ENCODE data around the gene CHI3L2. TPM values are rescaled to one million over a fixed set of nuclear protein-coding genes. Genes with fewer than 3 reads are reported as not detected.

The CHI3L2 gene
- total RNA-seq, 1 donor from 2014 or later: not detected

DNA sequence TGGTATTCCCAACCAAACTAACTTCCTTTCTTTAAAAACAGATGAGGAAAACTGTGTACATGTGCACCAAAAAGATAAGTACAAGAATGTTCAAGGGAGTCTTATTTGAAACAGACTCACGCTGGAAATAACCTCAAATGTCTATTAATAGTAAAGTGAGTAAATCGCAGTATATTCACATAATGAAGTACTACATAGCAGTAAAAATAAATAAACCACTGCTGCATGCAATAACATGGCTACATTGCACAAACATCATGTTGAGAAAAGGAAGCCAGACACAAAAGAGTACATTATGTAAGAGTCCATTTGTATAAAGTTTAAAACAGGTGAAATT lies 21.8 kb upstream of the CHI3L2 start:
- Histone ChIP-seq H3K4me1 (ENCODE audit: insufficient read depth, low read length) (peaks cover 5% of the 10 kb centered on the region), H4K20me1 (ENCODE audit: insufficient read depth, low read length) (no peaks in the 10 kb centered on the region), H2AFZ (ENCODE audit: low read depth, low read length) (no peak overlapping the region), H3K79me2 (ENCODE audit: insufficient read depth, low read length) (no peaks in the 10 kb centered on the region), H3K27me3 (ENCODE audit: insufficient read depth, low read length) (peaks cover 32% of the 10 kb centered on the region), H3K4me3 (ENCODE audit: insufficient read depth, low read depth, low read length) (no peak overlapping the region), H3K27ac (ENCODE audit: low read depth, low read length) (no peak overlapping the region), H3K9ac (ENCODE audit: low read length) (no peak overlapping the region), H3K36me3 (ENCODE audit: insufficient read depth, low read length) (no peaks in the 10 kb centered on the region), H3K9me3 (ENCODE audit: insufficient read depth, low read depth, low read length) (no peaks in the 10 kb centered on the region), H3K4me2 (ENCODE audit: low read length) (no peak overlapping the region)
- TF ChIP-seq EZH2 (IDR thresholded peaks at IDR 0.05; ENCODE audit: insufficient read depth, low read length): no peak
- TF ChIP-seq, protein P1, sequence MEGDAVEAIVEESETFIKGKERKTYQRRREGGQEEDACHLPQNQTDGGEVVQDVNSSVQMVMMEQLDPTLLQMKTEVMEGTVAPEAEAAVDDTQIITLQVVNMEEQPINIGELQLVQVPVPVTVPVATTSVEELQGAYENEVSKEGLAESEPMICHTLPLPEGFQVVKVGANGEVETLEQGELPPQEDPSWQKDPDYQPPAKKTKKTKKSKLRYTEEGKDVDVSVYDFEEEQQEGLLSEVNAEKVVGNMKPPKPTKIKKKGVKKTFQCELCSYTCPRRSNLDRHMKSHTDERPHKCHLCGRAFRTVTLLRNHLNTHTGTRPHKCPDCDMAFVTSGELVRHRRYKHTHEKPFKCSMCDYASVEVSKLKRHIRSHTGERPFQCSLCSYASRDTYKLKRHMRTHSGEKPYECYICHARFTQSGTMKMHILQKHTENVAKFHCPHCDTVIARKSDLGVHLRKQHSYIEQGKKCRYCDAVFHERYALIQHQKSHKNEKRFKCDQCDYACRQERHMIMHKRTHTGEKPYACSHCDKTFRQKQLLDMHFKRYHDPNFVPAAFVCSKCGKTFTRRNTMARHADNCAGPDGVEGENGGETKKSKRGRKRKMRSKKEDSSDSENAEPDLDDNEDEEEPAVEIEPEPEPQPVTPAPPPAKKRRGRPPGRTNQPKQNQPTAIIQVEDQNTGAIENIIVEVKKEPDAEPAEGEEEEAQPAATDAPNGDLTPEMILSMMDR (IDR thresholded peaks at IDR 0.05; ENCODE audit: insufficient read depth, low read depth, low read length): no peak
- H3K36me3 Mint-ChIP-seq (ENCODE audit: low read depth, unreplicated experiment): no peaks in the 10 kb centered on the region
- H3K27me3 Mint-ChIP-seq (ENCODE audit: low read depth, unreplicated experiment): peaks cover 21% of the 10 kb centered on the region
- H3K4me1 Mint-ChIP-seq (ENCODE audit: low read depth, unreplicated experiment): no peaks in the 10 kb centered on the region
- FAIRE-seq: no peak
- peaks cover 4% of the 10 kb centered on the region for H3K9me3 Mint-ChIP-seq (ENCODE audit: unreplicated experiment)
- no peak for DNase-seq (ENCODE audit: low read depth)
- no peak overlapping the region for H3K4me3 Mint-ChIP-seq (ENCODE audit: unreplicated experiment)
- H3K27ac Mint-ChIP-seq (ENCODE audit: unreplicated experiment): no peak overlapping the region

- Histone ChIP-seq H2AFZ (ENCODE audit: low read depth, low read length) (no peak overlapping the region), H3K36me3 (ENCODE audit: insufficient read depth, low read length) (no peaks in the 10 kb centered on the region), H3K9me3 (ENCODE audit: insufficient read depth, low read depth, low read length) (no peaks in the 10 kb centered on the region), H3K27ac (ENCODE audit: low read depth, low read length) (no peak overlapping the region), H3K9ac (ENCODE audit: low read length) (no peak overlapping the region), H3K4me1 (ENCODE audit: insufficient read depth, low read length) (no peaks in the 10 kb centered on the region), H4K20me1 (ENCODE audit: insufficient read depth, low read length) (no peaks in the 10 kb centered on the region), H3K4me3 (ENCODE audit: insufficient read depth, low read depth, low read length) (no peak overlapping the region), H3K27me3 (ENCODE audit: insufficient read depth, low read length) (peaks cover 29% of the 10 kb centered on the region), H3K4me2 (ENCODE audit: low read length) (no peak overlapping the region), H3K79me2 (ENCODE audit: insufficient read depth, low read length) (no peaks in the 10 kb centered on the region)
- Mint-ChIP-seq H3K27ac (ENCODE audit: unreplicated experiment) (no peak overlapping the region), H3K9me3 (ENCODE audit: unreplicated experiment) (peaks cover 6% of the 10 kb centered on the region), H3K4me3 (ENCODE audit: unreplicated experiment) (no peak overlapping the region), H3K4me1 (ENCODE audit: low read depth, unreplicated experiment) (peaks cover 15% of the 10 kb centered on the region), H3K36me3 (ENCODE audit: low read depth, unreplicated experiment) (no peaks in the 10 kb centered on the region), H3K27me3 (ENCODE audit: low read depth, unreplicated experiment) (peaks cover 13% of the 10 kb centered on the region)
- DNase-seq (ENCODE audit: low read depth): no peak
- no peak for FAIRE-seq
- TF ChIP-seq, protein P1 (IDR thresholded peaks at IDR 0.05; ENCODE audit: insufficient read depth, low read depth, low read length): no peak
- no peak for TF ChIP-seq EZH2 (IDR thresholded peaks at IDR 0.05; ENCODE audit: insufficient read depth, low read length)
These were observed 18.6 kb upstream of the CHI3L2 start for GRCh38 chr1:111208921-111209320.

GRCh38 chr1:111209622-111210021 lies 17.9 kb upstream of the CHI3L2 start:
- no peak overlapping the region for H3K4me2 ChIP-seq (ENCODE audit: low read length)
- H3K4me3 ChIP-seq (ENCODE audit: insufficient read depth, low read depth, low read length): no peak overlapping the region
- no peaks in the 10 kb centered on the region for H3K9me3 ChIP-seq (ENCODE audit: insufficient read depth, low read depth, low read length)
- no peak overlapping the region for H2AFZ ChIP-seq (ENCODE audit: low read depth, low read length)
- H3K36me3 Mint-ChIP-seq (ENCODE audit: low read depth, unreplicated experiment): no peaks in the 10 kb centered on the region
- no peak for TF ChIP-seq EZH2 (IDR thresholded peaks at IDR 0.05; ENCODE audit: insufficient read depth, low read length)
- TF ChIP-seq, protein P1 (IDR thresholded peaks at IDR 0.05; ENCODE audit: insufficient read depth, low read depth, low read length): no peak
- no peak overlapping the region for H3K4me3 Mint-ChIP-seq (ENCODE audit: unreplicated experiment)
- no peaks in the 10 kb centered on the region for H4K20me1 ChIP-seq (ENCODE audit: insufficient read depth, low read length)
- FAIRE-seq (no peak), DNase-seq (ENCODE audit: low read depth) (no peak)
- H3K27ac Mint-ChIP-seq (ENCODE audit: unreplicated experiment): no peak overlapping the region
- H3K79me2 ChIP-seq (ENCODE audit: insufficient read depth, low read length): no peaks in the 10 kb centered on the region
- no peaks in the 10 kb centered on the region for H3K4me1 ChIP-seq (ENCODE audit: insufficient read depth, low read length)
- H3K27ac ChIP-seq (ENCODE audit: low read depth, low read length): no peak overlapping the region
- peaks cover 26% of the 10 kb centered on the region for H3K27me3 ChIP-seq (ENCODE audit: insufficient read depth, low read length)
- no peak overlapping the region for H3K9ac ChIP-seq (ENCODE audit: low read length)
- no peaks in the 10 kb centered on the region for H3K36me3 ChIP-seq (ENCODE audit: insufficient read depth, low read length)
- H3K4me1 Mint-ChIP-seq (ENCODE audit: low read depth, unreplicated experiment): peaks cover 22% of the 10 kb centered on the region
- peaks cover 5% of the 10 kb centered on the region for H3K9me3 Mint-ChIP-seq (ENCODE audit: unreplicated experiment)
- peaks cover 12% of the 10 kb centered on the region for H3K27me3 Mint-ChIP-seq (ENCODE audit: low read depth, unreplicated experiment)

All from astrocyte (in vitro differentiated cells and primary cell).